A172 (cell line): ENCODE measurements around the gene ZBTB24. TPM values are rescaled to one million over a fixed set of nuclear protein-coding genes. Genes with fewer than 3 reads are reported as not detected.
A peak's percentile ranks its signal among the peaks of the same experiment; 100 is the strongest.

ENCODE experiments used
- DNase-seq: peaks from one replicate; pipeline ENCODE4 v3.0.0-alpha.2; 2015; ENCODE audit warnings: low spot score
- total RNA-seq: library from RNA; depleted of rRNA; stranded (reverse); fragments of >200 nt; shearing (Covaris generic); gene quantifications from 2 replicates; pipeline ENCODE4 v1.2.3, GENCODE V29; 2014; rRNA removed

Gene ZBTB24
- total RNA-seq, 1 experiment from 2014 or later, result 9.8 TPM

- peak; percentile 11 for DNase-seq
Measured at GRCh38 chr6:109420751-109421150, 62.3 kb downstream of the ZBTB24 start.

GRCh38 chr6:109417646-109418045 is 65.4 kb downstream of the ZBTB24 start:
- no peak for DNase-seq

Other genes with a start within 250 kb of the ZBTB24 start
- gene CD164, start 100.8 kb downstream of the ZBTB24 start, total RNA-seq, result 140 and 193 TPM in 2 replicates
- 1.7 and 2.4 TPM in 2 replicates for gene PPIL6, start 42.6 kb downstream of the ZBTB24 start, total RNA-seq
- gene SMPD2, start 42.5 kb downstream of the ZBTB24 start, total RNA-seq, result 9.1 and 13.1 TPM in 2 replicates
- gene MICAL1, start 27.4 kb downstream of the ZBTB24 start, total RNA-seq, result 34.2 and 37.3 TPM in 2 replicates
- gene AK9, start 208.0 kb upstream of the ZBTB24 start, total RNA-seq, result 3.2 and 7.2 TPM in 2 replicates
- gene FIG4, start 208.1 kb upstream of the ZBTB24 start, total RNA-seq, result 18.5 and 22.4 TPM in 2 replicates